NCI-H2171 (cell line): ENCODE data around the gene ONECUT3.
"Not testable (repeated sequence)": the region's sequence is repeated elsewhere in the genome, so short reads cannot be mapped to it uniquely, and the experiment has no call there.

Experiments
- DNase-seq: peaks from one replicate; lab custom pipeline; 2025; lab: John Stamatoyannopoulos, UW

The ONECUT3 gene

DNA sequence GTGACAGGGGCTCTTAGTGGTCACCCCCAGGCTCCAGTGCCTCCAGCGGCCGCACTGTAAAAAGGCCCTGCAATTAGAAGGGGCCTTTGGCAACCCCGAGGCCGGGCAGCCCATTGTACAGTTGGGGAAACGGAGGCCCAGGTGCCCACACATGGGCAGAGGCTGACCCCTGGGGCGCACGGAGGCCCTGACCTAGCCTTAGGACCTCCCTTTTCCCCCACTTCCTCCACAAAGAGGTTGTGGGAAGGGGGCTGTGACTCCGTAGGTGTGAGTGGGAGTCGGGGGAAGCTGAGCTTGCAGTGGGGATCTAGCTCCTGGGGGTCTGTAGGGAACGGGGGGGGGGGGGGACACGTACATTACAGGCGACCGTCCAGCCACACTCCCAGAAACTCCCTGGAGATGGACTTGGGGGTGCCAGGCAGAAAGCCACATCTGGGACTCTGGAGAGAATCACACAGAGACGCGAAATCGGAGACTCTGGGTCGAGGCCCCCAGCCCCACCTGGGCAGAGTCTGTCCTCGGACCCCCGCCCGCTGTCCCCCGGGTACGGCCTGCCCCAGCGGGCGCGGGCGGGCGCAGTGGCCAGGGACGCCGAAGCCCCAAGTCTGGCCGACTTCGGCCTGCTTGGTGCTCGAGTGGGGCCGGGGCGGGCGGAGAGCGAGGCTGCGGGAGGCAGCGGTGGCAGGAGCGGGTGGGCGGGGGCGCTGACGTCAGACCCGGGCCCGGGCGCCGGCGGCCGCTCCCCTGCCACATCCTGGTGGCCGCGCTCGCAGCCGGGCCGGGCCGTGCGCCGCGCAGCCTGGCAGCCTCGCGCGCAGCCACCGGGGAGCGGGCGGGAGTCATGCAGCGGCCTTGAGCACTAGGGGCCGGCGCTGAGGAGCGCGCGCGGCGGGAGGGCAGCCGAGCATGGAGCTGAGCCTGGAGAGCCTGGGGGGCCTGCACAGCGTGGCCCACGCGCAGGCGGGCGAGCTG is at the start of gene ONECUT3:
Gene ONECUT3 (plus strand): TSS at position 750 of the 972 bp plus-strand sequence. CDS start 157 bp downstream, at position 907.
- no peak for DNase-seq

DNA sequence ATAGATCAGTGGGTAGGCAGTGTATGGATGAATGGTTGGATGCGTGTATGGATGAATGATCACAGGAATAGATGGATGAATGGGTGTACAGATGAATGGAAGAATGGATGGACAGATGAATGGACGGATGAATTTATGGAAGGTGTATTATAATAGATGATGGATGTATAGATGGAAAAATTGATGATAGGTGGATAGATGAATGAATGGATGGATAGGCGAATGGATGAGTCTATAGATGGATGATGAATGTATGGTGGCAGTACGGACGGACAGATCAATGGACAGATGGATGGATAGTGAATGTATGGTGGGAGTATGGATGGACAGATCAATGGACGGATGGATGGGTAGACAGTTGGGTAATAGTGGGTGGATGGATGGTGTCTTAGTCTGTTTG is 49.0 kb upstream of the ONECUT3 start:
- no peak for DNase-seq

DNA sequence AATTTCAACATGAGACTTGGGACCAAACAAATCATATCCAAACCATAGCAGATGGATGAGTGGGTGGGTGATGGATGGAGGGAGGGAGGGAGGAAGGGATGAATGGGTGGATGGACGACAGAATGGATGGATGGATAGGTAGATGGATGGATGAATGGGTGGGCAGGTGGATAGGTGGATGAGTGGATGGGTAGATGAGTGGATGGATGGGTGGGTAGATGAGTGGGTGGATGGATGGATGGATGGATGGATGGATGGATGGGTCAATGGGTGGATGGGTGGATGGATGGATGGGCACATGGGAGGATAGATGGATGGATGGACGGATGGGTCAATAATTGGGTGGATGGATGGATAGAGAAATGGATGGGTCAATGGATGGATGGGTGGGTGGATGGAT is 47.9 kb upstream of the ONECUT3 start:
- no peak for DNase-seq

DNA sequence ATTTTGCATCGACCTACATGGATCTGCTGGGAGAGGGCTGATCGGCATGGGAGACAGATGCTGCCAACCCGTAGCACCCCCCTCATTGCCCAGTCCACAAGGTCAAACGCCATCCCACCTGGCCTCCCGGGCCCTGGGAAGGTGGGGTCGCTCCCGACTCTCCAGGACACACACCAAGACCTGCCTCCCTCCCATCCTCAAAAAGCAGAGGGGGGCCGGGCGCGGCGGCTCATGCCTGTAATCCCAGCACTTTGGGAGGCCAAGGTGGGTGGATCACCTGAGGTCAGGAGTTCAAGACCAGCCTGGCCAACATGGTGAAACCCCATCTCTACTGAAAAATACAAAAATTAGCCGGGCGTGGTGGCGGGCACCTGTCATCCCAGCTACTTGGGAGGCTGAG is 46.7 kb upstream of the ONECUT3 start:
- DNase-seq: not testable (repeated sequence)

DNA sequence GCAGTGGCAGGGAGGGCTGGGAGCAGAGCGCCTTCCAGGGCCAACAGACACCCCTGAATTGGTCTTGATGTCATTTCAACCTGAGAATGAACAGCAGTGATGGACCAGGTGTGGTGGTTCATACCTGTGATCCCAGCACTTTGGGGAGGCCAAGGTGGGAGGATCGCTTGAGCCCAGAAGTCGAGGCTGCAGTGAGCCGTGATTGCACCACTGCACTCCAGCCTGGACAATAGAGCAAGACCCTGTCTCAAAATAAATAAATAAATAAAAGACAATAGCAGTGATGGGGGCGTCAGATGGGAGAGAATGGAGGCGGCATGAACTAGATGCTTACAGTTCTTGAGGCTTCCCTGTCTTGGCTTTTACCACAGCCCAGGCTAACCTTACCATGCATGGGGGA is 46.1 kb upstream of the ONECUT3 start:
- DNase-seq: no peak

DNA sequence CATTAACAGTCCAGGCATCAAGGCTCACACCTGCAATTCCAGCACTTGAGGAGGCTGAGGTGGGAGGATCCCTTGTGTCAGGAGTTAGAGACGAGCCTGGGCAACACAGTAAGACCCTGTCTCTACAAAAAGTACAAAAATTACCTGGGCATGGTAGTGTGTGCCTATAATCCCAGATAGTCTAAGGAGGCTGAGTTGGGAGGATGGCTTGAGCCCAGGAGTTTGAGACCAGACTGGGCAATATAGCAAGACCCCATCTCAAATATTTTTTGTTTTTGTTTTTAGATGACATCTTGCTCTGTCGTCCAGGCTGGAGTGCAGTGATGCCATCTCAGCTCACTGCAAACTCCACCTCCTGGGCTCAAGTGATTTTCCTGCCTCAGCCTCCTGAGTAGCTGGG is 40.1 kb upstream of the ONECUT3 start:
- no peak for DNase-seq

DNA sequence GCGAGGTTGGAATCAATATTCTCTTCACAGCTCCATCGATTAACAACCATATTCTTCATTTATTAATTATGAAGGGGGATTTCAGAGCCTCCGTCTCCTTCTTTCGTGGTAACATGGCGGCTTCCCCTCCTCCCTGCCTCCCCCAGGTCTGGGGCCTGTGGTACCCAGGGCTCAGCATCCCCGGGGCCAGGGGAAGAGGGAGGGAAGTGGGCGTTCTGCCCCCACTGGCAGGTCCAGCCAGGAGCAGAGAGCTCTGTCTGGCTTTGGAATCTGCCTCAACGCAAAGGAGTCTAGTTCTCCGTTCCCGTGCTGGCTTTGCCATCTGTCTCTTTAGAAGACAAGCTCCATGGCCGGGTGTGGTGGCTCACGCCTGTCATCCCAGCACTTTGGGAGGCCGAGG is 37.8 kb upstream of the ONECUT3 start:
- no peak for DNase-seq

DNA sequence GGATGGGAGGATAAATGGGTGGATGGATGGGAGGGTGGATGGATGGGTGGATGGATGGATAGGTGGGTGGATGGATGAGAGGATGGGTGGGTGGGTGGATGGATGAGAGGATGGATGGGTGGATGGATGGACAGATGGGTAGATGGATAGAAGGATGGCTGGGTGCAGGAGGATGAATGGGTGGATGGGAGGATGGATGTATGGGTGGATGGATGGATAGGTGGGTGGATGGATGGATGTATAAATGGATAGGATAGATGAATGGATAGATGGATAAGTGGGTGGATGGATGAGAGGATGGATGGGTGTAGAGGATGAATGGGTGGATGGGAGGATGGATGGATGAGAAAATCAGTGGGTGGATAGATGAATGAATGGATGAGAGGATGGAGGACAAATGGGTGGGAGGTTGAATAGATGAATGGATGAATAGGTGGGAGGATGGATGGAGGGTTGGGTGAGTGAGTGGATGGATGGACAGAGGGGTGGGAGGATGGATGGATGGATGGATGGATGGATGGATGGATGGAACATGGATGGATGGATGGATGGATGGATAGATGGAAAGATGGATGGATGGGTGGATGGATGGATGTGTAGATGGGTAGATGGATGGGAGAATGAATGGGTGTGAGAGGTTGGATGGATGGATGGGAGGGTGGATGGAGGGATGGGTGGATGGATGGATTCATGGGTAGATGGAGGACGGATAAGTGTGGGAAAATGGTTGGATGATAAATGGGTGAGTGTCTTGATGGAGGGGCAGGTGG is 35.9 kb upstream of the ONECUT3 start:
- no peak for DNase-seq

DNA sequence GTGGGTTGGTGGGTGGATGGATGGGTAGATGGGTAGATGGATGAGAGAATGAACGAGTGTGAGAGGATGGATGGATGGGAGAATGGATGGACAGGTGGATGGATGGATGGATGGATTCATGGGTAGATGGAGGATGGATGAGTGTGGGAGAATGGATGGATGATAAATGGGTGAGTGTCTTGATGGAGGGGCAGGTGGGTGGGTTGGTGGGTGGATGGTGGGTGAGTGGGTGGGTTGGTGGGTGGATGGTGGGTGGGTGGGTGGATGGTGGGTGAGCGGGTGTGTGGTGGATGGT is 35.4 kb upstream of the ONECUT3 start:
- no peak for DNase-seq

DNA sequence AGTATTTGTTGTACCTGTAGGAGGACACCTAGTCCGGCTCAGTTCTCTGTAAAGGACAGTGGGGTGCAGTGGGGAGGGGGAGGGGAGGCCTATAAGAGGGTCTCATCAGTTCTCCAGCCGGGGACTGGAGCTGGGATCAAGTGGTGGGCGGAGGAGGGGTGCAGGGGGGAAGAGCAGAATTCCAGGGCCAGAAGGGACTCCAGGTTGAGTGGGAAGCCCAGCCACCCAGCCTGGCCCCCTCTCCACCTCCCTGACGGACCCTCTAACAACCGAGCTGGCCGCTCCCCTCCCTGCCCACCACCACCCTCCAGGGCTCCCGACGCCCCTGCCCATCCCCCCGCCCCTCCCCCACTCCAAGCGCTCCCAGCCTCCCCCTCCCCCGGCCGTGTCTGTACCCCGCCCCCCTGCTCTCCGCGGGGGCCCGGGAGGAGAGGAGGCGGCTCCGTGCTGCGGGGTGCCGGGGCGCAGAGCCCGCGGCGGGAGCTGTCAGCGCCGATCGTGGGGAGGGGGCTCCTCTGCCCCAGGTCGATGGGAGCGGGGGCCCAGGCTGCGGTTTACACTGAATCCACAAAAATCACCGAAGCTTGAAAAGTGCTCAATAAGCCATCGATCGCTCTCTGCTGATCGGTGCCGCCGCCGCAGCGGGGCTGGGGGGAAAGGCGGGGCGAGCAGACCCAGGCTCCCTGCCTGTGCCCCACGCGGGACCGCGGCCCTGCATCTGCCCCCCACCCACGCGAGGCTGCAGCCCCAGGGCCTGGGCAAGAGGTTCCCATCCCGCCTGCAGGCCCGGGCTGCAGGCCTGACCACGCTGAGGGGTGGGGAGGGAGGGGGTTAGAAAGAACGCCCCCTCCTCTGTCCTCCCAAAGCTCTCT is 34.6 kb upstream of the ONECUT3 start:
- DNase-seq: no peak

DNA sequence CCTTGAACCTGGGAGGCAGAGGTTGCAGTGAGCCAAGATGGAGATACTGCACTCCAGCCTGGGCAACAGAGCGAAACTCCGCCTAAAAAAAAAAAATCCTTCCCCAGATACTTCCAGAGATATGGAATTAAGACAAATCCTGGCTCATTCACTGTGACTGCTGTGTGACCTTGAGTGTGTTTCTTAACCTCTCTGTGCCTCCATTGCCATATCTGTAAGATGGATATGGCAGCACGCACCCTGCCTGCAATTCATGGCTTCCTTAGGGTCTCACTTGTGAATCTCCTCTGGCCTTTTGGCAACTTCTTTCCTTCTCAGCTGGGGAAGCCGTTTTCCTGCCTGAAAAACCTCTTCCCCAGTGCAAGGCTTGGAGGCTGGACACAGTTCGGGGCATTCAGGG is 33.8 kb upstream of the ONECUT3 start:
- no peak for DNase-seq

DNA sequence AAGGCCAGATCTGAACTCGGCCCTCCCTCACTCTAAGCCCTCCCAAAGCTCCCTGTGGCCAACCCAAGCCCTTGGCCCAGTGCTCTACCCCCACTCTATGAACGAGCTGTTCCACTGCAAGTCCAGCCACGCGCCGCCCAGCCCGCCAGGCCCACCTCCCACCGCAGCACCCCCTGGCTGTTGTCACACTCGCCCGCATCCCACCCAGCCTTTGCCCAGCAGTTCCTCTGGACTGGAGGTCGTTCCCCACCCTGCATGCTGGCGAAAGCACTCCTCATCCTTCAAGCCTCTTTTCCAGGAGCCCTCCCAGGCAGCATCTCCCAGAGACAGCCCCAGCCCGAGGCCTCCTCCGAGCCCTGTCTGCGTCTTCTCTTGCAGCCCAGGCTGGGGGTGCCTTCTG is 33.1 kb upstream of the ONECUT3 start:
- DNase-seq: no peak

DNA sequence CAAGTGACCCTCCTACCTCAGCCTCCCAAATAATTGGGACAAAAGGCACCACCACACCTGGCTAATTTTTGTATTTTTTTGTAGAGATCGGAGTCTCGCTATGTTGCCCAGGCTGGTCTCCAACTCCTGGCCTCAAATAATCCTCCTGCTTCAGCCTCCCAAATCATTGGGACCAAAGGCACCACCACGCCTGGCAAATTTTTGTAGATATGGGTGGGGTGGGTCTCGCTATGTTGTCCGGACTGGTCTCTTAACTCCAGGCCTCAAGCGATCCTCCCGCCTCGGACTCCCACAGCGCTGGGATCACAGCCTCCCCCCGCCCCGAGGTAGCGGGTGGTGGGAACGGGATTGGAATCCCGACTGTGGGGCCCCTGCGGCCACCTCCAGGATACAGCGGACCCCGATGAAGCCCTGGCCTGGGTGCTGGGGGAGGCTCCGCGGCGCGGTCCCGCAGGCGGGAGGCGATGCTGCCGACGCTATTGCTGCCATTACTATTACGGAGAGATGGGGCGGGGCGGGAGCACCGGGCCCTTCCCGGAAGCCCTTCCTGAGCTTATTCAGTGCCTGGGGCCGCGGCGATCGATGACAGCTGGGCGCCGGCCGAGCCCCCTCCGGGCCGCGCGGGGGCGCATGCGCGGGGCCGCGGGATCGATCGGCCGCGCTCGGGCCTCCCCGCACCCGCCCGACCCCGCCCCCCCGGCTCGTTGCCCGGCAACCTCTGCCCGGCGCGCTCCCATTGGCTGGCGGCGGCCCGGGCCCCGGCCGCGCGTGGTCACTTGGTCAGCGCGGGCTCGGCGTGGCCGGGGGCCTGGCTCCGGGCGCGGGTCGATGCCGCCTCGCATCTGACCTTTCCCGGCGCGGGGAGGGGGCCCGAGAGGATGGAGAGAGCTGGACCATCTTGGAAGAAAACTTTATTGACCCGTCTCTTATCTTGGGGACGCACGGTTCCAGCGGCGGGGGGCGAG is 27.9 kb upstream of the ONECUT3 start:
- DNase-seq: peak; percentile 31

DNA sequence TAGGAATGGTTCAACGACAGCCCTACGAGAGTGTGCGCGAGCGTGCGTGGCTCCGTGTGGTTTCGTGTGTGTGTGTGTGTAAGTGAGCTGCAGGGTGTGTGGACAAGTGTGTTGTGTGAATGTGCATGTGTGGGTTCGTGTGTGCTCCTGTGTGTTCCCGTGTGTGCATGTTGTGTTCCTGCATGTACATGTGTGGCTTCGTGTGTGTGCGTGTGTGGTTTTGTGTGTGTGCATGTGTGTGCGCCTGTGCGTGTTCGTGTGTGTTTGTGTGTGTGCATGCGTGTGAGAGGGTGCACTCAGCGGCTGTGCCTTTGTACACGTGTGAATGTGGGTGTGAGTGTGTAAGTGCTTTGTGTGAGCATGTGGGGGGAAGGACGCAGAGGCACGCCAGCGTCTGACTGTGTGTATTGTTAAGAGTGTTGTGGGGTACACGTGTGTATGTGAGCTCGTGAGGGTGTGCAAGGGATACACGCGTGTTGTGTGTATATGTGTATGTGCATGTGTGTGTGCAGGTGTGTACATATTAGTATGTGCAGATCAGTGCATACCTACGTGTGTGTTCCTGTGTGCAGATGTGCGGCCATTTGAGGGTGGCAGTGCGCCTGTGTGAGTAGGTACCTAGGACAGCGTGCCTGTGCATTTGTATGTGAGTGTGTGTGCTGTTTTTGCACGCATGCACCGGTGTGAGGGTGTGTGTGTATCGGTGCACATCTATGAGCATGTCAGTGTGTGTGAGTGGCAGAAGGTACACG is 24.3 kb upstream of the ONECUT3 start:
- DNase-seq: no peak

DNA sequence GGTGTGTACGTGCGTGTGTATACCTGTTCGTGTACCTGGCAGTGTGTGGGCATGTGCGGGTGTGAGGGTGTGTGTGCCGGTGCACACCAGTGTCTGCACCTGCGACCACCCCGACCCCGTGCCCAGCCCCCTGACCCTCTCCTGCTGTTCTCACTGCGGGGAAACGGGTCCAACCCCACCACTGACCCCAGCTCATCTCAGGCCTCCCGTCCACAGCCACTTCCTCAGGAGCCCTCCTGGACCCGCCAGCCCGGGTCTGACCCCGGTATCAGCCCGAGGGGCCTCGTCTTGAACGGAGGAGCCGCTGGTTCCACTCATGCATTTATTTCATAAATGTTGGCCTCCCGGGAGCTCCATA is 23.8 kb upstream of the ONECUT3 start:
- DNase-seq: no peak

DNA sequence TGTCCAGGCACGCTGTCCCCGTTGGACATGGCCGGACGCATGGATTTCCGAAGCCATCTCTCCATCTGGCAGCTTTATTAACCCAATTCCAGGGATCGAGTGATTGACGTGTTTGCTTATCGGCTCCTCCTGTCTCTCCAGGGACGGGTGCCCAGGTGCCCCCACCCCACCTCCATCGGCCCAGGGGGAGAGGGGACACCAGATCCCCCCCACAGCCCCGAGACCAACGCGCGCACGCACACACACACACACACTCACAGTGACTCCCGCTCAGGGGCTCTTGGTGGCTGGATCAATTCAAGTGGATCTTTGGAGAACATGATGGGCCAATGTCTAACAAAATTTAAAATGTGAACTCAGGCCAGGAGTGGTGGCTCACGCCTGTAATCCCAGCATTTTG is 23.1 kb upstream of the ONECUT3 start:
- no peak for DNase-seq

DNA sequence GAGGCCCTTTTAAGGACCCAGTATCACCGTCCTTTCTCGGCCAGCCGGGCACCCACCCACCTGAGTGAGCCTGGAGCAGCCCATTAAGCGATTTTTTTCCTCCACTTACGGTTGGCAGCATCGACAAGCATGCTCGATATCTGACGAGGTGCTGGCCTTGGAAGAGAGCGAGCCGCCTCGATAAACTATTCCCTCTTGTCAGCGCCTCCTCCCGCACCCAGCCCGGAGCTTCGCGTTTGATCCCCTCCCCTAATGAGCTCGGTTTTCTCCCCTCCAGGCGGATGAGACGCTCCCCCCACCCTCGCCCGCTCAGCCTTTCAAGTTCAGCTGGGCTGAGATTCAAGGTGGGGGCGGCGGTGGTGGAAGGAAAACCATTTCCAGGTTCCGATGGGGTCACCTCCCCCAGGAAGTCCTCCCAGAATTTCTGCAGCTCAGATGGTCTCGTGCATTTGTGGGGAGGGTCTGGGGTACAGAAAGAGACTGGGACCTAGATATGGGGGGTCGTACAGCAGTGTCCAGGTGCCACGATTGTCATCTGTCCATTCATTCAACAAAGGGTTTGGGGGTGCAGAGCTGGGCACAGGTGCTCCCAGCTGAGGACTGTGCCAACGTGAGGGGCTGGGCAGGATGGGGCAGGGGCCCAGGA is 18.9 kb upstream of the ONECUT3 start:
- no peak for DNase-seq

DNA sequence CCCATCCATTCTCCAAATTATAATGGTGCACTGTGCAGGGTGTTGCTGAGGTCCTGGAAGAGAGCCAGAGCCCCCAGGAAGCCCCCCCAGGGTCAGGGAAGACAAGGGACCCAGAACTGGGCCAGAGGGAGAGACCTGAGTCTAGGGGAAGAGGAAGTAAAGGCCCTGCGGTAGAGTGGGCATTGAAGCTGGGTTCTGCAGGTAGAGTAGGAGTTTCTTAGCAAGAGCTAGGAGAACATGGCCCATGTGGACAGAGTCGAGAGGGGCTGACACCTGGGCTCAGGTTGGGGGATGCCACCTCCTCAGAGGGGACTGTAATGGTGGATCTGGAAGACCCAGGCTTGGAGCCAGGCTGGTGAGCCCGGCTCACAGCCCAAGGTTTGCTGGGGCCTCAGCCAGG is 17.0 kb upstream of the ONECUT3 start:
- DNase-seq: no peak

DNA sequence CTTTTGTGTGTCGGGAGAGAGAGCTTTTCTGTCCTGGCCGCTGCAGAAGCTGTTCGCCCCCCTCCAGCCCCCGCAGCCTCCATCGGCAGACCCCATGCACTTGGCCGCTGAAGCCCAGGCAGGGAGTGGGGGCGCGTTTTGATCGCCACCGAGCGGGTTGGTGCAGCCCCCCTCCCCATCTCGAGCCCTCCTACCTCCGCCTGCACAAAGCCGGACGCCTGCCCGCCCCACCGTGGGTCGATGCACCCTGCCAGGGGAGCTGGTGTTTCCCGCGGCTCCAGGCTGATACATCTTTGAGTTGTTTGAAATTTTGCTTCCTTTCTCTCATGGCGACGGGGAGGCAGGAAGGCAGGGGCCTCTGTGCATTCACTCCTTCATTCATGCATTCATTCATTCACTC is 16.4 kb upstream of the ONECUT3 start:
- no peak for DNase-seq
